ENCODE results near the gene CNEP1R1. TPM values are rescaled to one million over a fixed set of nuclear protein-coding genes. Genes with fewer than 3 reads are reported as not detected.
"Not testable (repeated sequence)": the region's sequence is repeated elsewhere in the genome, so short reads cannot be mapped to it uniquely, and the experiment has no call there.

Gene CNEP1R1
- total RNA-seq, 1 donor from 2014 or later: 18.9 TPM

DNA sequence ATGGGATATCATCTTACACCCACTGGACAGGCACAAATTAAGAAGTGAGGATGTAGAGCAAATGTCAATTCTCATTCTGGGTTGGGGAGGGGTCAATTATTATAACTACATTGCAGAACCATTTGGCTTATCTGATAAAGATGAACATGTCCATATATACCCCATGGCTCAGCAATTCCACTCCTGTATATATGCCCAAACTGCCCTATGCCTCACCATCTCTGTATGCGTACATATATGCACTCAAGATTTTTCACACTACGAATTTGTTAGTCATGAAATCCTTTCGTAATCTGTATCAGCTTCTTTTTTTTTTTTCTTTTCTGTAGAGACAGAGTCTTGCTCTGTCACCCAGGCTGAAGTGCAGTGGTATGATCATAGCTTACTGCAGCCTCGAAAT, 20.8 kb upstream of the CNEP1R1 start:
- H3K27ac ChIP-seq (replicated peaks): no peak overlapping the region
- intact Hi-C loops (cut with micrococcal nuclease): no loop called here
- H3K4me1 ChIP-seq: no peaks in the 10 kb centered on the region
- no peaks in the 10 kb centered on the region for H3K36me3 ChIP-seq
- TF ChIP-seq, protein P1, sequence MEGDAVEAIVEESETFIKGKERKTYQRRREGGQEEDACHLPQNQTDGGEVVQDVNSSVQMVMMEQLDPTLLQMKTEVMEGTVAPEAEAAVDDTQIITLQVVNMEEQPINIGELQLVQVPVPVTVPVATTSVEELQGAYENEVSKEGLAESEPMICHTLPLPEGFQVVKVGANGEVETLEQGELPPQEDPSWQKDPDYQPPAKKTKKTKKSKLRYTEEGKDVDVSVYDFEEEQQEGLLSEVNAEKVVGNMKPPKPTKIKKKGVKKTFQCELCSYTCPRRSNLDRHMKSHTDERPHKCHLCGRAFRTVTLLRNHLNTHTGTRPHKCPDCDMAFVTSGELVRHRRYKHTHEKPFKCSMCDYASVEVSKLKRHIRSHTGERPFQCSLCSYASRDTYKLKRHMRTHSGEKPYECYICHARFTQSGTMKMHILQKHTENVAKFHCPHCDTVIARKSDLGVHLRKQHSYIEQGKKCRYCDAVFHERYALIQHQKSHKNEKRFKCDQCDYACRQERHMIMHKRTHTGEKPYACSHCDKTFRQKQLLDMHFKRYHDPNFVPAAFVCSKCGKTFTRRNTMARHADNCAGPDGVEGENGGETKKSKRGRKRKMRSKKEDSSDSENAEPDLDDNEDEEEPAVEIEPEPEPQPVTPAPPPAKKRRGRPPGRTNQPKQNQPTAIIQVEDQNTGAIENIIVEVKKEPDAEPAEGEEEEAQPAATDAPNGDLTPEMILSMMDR (IDR thresholded peaks at IDR 0.05; ENCODE audit: borderline replicate concordance): no peak
- no peak for DNase-seq
- H3K9me3 ChIP-seq (replicated peaks): peaks cover 9% of the 10 kb centered on the region
- no peak overlapping the region for H3K4me3 ChIP-seq
- H3K27me3 ChIP-seq (ENCODE audit: low read depth): peaks cover 11% of the 10 kb centered on the region

DNA sequence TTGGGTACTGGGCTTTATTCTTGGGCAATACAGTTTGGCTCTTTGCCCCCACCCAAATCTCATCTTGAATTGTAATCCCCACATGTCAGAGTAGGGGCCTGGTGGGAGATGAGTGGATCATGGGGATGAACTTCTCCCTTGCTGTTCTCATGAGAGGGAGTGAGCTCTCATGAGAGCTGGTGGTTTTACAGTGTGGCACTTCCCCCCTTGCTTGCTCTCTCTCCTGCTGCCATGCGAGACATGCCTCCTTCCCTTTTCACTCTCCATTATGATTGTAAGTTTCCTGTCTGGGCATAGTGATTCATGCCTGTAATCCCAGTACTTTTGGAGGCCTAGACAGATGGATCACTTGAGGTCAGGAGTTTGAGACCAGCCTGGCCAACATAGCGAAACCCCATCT, 18.1 kb upstream of the CNEP1R1 start:
- H3K4me3 ChIP-seq: no peak overlapping the region
- intact Hi-C loops (cut with micrococcal nuclease): no loop called here
- H3K9me3 ChIP-seq (replicated peaks): peaks cover 5% of the 10 kb centered on the region
- no peaks in the 10 kb centered on the region for H3K36me3 ChIP-seq
- TF ChIP-seq, protein P1 (IDR thresholded peaks at IDR 0.05; ENCODE audit: borderline replicate concordance): no peak
- no peaks in the 10 kb centered on the region for H3K4me1 ChIP-seq
- H3K27ac ChIP-seq (replicated peaks): no peak overlapping the region
- H3K27me3 ChIP-seq (ENCODE audit: low read depth): peaks cover 11% of the 10 kb centered on the region
- DNase-seq: no peak

DNA sequence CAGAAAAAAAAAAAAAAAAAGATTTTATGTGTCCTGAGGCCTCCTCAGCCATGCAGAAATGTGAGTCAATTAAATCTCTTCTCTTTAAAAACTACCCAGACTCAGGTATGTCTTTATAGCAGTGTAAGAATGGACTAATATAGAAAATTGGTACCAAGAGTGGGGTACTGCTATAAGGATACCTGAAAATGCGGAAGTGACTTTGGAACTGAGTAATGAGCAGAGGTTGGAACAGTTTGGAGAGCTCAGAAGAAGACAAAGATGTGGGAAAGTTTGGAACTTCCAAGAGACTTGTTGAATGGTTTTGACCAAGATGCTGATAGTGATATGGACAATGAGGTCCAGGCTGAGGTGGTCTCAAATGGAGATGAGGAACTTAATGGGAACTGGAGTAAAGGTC, 17.3 kb upstream of the CNEP1R1 start:
- TF ChIP-seq, protein P1 (IDR thresholded peaks at IDR 0.05; ENCODE audit: borderline replicate concordance): no peak
- intact Hi-C loops (cut with micrococcal nuclease): no loop called here
- H3K36me3 ChIP-seq: no peaks in the 10 kb centered on the region
- no peaks in the 10 kb centered on the region for H3K4me1 ChIP-seq
- no peak for DNase-seq
- H3K27me3 ChIP-seq (ENCODE audit: low read depth): peaks cover 11% of the 10 kb centered on the region
- H3K27ac ChIP-seq (replicated peaks): no peak overlapping the region
- no peaks in the 10 kb centered on the region for H3K9me3 ChIP-seq (replicated peaks)
- no peak overlapping the region for H3K4me3 ChIP-seq

DNA sequence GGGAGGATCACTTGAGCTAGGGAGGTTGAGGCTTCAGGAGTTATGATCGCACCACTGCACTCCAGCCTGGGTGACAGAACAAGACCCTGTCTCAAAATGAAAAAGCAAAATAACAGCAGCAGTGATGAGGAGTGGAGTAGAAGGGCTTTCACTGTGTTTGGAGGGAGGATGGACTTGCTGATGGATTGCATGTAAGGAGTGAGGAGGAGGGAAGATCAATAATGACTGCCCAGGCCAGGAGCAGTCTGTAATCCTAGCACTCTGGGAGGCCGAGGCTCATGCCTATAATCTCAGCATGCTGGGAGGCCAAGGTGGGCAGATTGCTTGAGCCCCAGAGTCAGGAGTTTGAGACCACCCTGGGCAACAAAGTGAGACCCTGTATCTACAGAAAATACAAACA, 14.8 kb upstream of the CNEP1R1 start:
- no peak for DNase-seq
- TF ChIP-seq, protein P1 (IDR thresholded peaks at IDR 0.05; ENCODE audit: borderline replicate concordance): no peak
- Histone ChIP-seq H3K36me3 (no peaks in the 10 kb centered on the region), H3K4me1 (no peaks in the 10 kb centered on the region), H3K27me3 (ENCODE audit: low read depth) (peaks cover under 1% of the 10 kb centered on the region), H3K9me3 (replicated peaks) (no peaks in the 10 kb centered on the region), H3K27ac (replicated peaks) (no peak overlapping the region), H3K4me3 (no peak overlapping the region)
- intact Hi-C loops (cut with micrococcal nuclease): no loop called here

DNA sequence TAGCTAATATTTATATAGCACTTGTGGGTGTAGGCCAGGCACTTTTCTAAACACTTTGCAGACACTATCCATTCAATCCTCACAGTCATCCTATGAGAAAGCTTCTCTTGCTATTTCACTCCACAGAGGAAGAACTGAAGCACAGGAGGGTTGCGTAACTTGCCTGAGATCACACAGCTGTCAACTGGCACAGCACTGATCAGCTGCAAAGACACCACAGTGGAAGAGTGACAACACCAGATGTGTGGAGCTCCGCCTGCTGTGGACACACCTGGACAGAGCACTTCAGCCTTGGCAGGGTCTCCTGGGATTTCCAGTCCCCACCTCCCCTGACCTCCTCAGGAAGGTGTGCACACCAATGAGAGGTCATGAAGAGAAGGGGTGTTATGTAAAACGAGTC, 13.3 kb upstream of the CNEP1R1 start:
- intact Hi-C loops (cut with micrococcal nuclease): no loop called here
- Histone ChIP-seq H3K4me1 (no peaks in the 10 kb centered on the region), H3K27me3 (ENCODE audit: low read depth) (no peaks in the 10 kb centered on the region), H3K27ac (replicated peaks) (no peak overlapping the region), H3K9me3 (replicated peaks) (no peaks in the 10 kb centered on the region), H3K4me3 (no peak overlapping the region), H3K36me3 (no peaks in the 10 kb centered on the region)
- DNase-seq: no peak
- TF ChIP-seq, protein P1 (IDR thresholded peaks at IDR 0.05; ENCODE audit: borderline replicate concordance): no peak

DNA sequence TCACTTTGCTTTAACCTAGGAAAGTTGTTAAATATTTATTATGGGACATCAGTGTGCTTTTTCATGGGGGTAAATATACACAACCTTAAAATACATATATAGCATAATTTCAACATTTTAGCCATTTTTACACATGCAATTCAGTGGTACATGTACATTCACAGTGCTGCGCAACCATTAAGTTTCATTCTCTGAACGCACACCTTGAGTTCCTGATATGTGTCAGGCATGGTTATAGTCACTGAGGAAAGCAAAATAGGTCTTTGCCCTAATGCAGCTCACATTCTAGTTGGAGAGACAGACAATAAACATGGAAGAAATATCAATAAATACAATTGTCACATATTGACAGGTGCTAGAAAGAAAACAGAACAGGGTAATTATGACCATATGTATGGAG, 12.8 kb upstream of the CNEP1R1 start:
- DNase-seq: no peak
- TF ChIP-seq, protein P1 (IDR thresholded peaks at IDR 0.05; ENCODE audit: borderline replicate concordance): no peak
- intact Hi-C loops (cut with micrococcal nuclease): no loop called here

DNA sequence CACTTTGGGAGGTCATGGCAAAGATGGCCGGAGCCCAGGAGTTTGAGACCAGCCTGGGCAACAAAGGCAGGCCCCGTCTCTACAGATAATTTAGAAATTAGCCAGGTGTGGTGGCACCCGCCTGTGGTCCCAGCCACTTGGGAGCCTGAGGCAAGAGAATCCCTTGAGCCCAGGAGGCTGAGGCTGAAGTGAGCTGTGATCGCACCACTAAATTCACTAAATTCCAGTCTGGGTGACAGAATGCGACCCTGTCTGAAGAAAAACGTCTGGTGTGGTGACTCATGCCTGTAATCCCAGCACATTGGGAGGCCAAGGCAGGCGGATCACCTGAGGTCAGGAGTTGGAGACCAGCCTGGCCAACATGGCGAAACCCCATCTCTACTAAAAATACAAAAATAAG, 10.8 kb upstream of the CNEP1R1 start:
- H3K4me3 ChIP-seq; H3K4me1 ChIP-seq; intact Hi-C loops (cut with micrococcal nuclease); H3K9me3 ChIP-seq (replicated peaks); H3K36me3 ChIP-seq; H3K27ac ChIP-seq (replicated peaks); DNase-seq: not testable (repeated sequence)
- peaks cover 15% of the 10 kb centered on the region for H3K27me3 ChIP-seq (ENCODE audit: low read depth)

More for the DNA sequence above, 12.8 kb upstream of the CNEP1R1 start:
- no peak overlapping the region for H3K4me3 ChIP-seq
- no peaks in the 10 kb centered on the region for H3K36me3 ChIP-seq
- no peaks in the 10 kb centered on the region for H3K9me3 ChIP-seq (replicated peaks)
- peaks cover 3% of the 10 kb centered on the region for H3K27me3 ChIP-seq (ENCODE audit: low read depth)
- no peaks in the 10 kb centered on the region for H3K4me1 ChIP-seq
- no peak overlapping the region for H3K27ac ChIP-seq (replicated peaks)
